Smooth muscle cell of the coronary artery (primary cell): ENCODE data around the gene BDNF. TPM values are rescaled to one million over a fixed set of nuclear protein-coding genes. Genes with fewer than 3 reads are reported as not detected.

Source experiments
- total RNA-seq: library from RNA; depleted of rRNA; stranded (reverse); fragments of >200 nt; gene quantifications from 2 replicates; pipeline ENCODE4 v1.2.3, GENCODE V29; 2014; ENCODE audit warnings: low replicate concordance

Gene BDNF
- 1.2 and 38.8 TPM in 2 replicates for total RNA-seq

GRCh38 chr11:27700351-27701301, at the start of gene BDNF:
Gene BDNF (minus strand): TSS chr11:27700455. CDS start chr11:27658564, 41,891 bp downstream.

Other genes starting within 250 kb of the BDNF start
- gene LGR4, start 227.7 kb downstream of the BDNF start, total RNA-seq: 5.0 and 38.0 TPM in 2 replicates
- gene LIN7C, start 193.7 kb downstream of the BDNF start, total RNA-seq: 16.5 and 43.7 TPM in 2 replicates